ENCODE measurements around the gene MBD4.
"Not testable (repeated sequence)": the region's sequence is repeated elsewhere in the genome, so short reads cannot be mapped to it uniquely, and the experiment has no call there.

- not testable (repeated sequence) for TF ChIP-seq CTCF (conservative IDR thresholded peaks at IDR 0.05); ZFX (IDR thresholded peaks at IDR 0.05)
Measured at GRCh38 chr3:129413238-129413637, 26.5 kb downstream of the MBD4 start.

Measured in C4-2B (cell line).